ENCODE results near the gene NOL7. TPM values are rescaled to one million over a fixed set of nuclear protein-coding genes. Genes with fewer than 3 reads are reported as not detected.

The NOL7 gene
- total RNA-seq, 1 experiment from 2014 or later = 73.7 TPM

- no peaks in the 10 kb centered on the region for H3K9me3 ChIP-seq (ENCODE audit: control insufficient read depth in 1 of 2, insufficient read depth in 1 of 2, low read depth in 1 of 2, low read length in 2 of 2)
- 0 out of 4 replicates have a peak, but pooled peaks cover 0 to 4% of the 10 kb centered on the region in 2 experiments for H3K36me3 ChIP-seq (ENCODE audit: control insufficient read depth in 1 of 2, insufficient read depth in 2 of 2, low read length in 2 of 2)
- no peaks in the 10 kb centered on the region for H4K20me1 ChIP-seq (ENCODE audit: insufficient read depth)
- POLR2A ChIA-PET = no interaction called here
- DNase-seq (ENCODE audit: low read depth, low spot score) (no peak), ATAC-seq (no peak)
- H3K27me3 ChIP-seq (ENCODE audit: insufficient read depth, low read length) = no peaks in the 10 kb centered on the region
- no peak overlapping the region for H3K9ac ChIP-seq (ENCODE audit: low read length)
- no peak overlapping the region for H3K27ac ChIP-seq (ENCODE audit: low read depth, low read length)
- no TSS peak for BruUV-seq (replicated peaks)
- TF ChIP-seq EZH2phosphoT487 (IDR thresholded peaks at IDR 0.05; ENCODE audit: borderline replicate concordance) (no peak), POLR2AphosphoS5 (IDR thresholded peaks at IDR 0.05; ENCODE audit: low read depth, low read length) (0 out of 2 replicates have a peak, but pooled peaks have one; percentile 2)
- CTCF ChIA-PET = interaction anchor here (1.2 kb wide), 1 partner anchor 242 kb away, joined by 3 read pairs; no protein-coding TSS in a partner anchor
- H3K9me2 ChIP-seq (ENCODE audit: insufficient read depth) = no peaks in the 10 kb centered on the region
- H3K4me2 ChIP-seq (ENCODE audit: low read length) = no peak overlapping the region
- H3K4me1 ChIP-seq (ENCODE audit: control insufficient read depth in 1 of 2, insufficient read depth in 2 of 2, low read length in 2 of 2) = peaks cover 8 to 21% of the 10 kb centered on the region in 2 experiments
- intact Hi-C loops (cut with micrococcal nuclease) = loop anchor here (5.0 kb wide), 1 partner anchor 85 kb away; the partner anchor contains the start of gene GFOD1
- H3K79me2 ChIP-seq (ENCODE audit: insufficient read depth, low read length) = peaks cover 7% of the 10 kb centered on the region; the same call in 1 of the 2 replicates
- no peak overlapping the region for H2AFZ ChIP-seq (ENCODE audit: low read depth, low read length, poor library complexity, severe bottlenecking)
- RAD21 ChIA-PET (ENCODE audit: low non-redundant PET in 1 of 2, low total read pairs in 2 of 2, uncharacterized antibody in 2 of 2, unreplicated experiment in 2 of 2) = no interaction called here
- H3K4me3 ChIP-seq (replicated peaks in 1 of 2; ENCODE audit: low read depth in 1 of 2, low read length in 2 of 2) = no peak overlapping the region
Observed at GRCh38 chr6:13572240-13572639, 42.9 kb upstream of the NOL7 start.

GRCh38 chr6:13572951-13573654 is 42.0 kb upstream of the NOL7 start:
- BruUV-seq (replicated peaks) = no TSS peak
- ATAC-seq = no peak
- CTCF ChIA-PET = no interaction called here

More at GRCh38 chr6:13572951-13573654, 42.0 kb upstream of the NOL7 start:
- H2AFZ ChIP-seq (ENCODE audit: low read depth, low read length, poor library complexity, severe bottlenecking) = no peak overlapping the region
- peaks cover 7% of the 10 kb centered on the region; the same call in 1 of the 2 replicates for H3K79me2 ChIP-seq (ENCODE audit: insufficient read depth, low read length)
- H3K4me2 ChIP-seq (ENCODE audit: low read length) = peak overlapping the region; percentile 79
- no peak for DNase-seq (ENCODE audit: low read depth, low spot score)
- H3K9me2 ChIP-seq (ENCODE audit: insufficient read depth) = no peaks in the 10 kb centered on the region
- 0 out of 4 replicates have a peak, but pooled peaks cover 0 to 4% of the 10 kb centered on the region in 2 experiments for H3K36me3 ChIP-seq (ENCODE audit: control insufficient read depth in 1 of 2, insufficient read depth in 2 of 2, low read length in 2 of 2)
- ChIA-PET POLR2A (no interaction called here), RAD21 (ENCODE audit: low non-redundant PET in 1 of 2, low total read pairs in 2 of 2, uncharacterized antibody in 2 of 2, unreplicated experiment in 2 of 2) (no interaction called here)
- TF ChIP-seq POLR2AphosphoS5 (IDR thresholded peaks at IDR 0.05; ENCODE audit: low read depth, low read length) (0 out of 2 replicates have a peak, but pooled peaks have one; percentile 7), ZFX (IDR thresholded peaks at IDR 0.05) (no peak)
- peak overlapping the region; percentile 66; the same call in 1 of the 2 replicates for H3K27ac ChIP-seq (ENCODE audit: low read depth, low read length)
- intact Hi-C loops (cut with micrococcal nuclease) = loop anchor here (5.0 kb wide), 1 partner anchor 86 kb away; the partner anchor contains the start of gene GFOD1
- peak overlapping the region; percentile 94 for H3K9ac ChIP-seq (ENCODE audit: low read length)
- H3K9me3 ChIP-seq (ENCODE audit: control insufficient read depth in 1 of 2, insufficient read depth in 1 of 2, low read depth in 1 of 2, low read length in 2 of 2) = no peaks in the 10 kb centered on the region
- H3K4me3 ChIP-seq (replicated peaks in 1 of 2; ENCODE audit: low read depth in 1 of 2, low read length in 2 of 2) = peak overlapping the region; percentile 68 to 85
- H4K20me1 ChIP-seq (ENCODE audit: insufficient read depth) = no peaks in the 10 kb centered on the region
- H3K27me3 ChIP-seq (ENCODE audit: insufficient read depth, low read length) = no peaks in the 10 kb centered on the region
- peaks cover 8 to 21% of the 10 kb centered on the region in 2 experiments for H3K4me1 ChIP-seq (ENCODE audit: control insufficient read depth in 1 of 2, insufficient read depth in 2 of 2, low read length in 2 of 2)
